RWPE1 (cell line): ENCODE data around the gene DOCK4.

Experiments
- CTCF ChIA-PET: fragments of 350-600 bp; sonication (Branson Sonifier 250); formaldehyde crosslinking; extraction: SDS; loops from one replicate; lab custom pipeline; 2021; lab: Yijun Ruan, JAX
- POLR2A ChIA-PET: fragments of 400-600 bp; formaldehyde crosslinking; extraction: SDS; loops from one replicate; lab custom pipeline; 2020; ENCODE audit warnings: antibody characterized with exemption; ENCODE audit not compliant: low non-redundant PET; lab: Yijun Ruan, JAX
- DNase-seq: peaks from one replicate; pipeline ENCODE4 v3.0.0; 2012; ENCODE audit warnings: low spot score
- H3K27ac ChIP-seq: fragments of 450-650 bp; 2 replicates; pipeline ENCODE4 v1.5.1; 2017
- CTCF ChIP-seq: fragments of 450-650 bp; conservative IDR thresholded peaks from 2 replicates; pipeline ENCODE4 v1.5.1; 2017; ENCODE audit warnings: low read depth, mild to moderate bottlenecking

Gene DOCK4

GRCh38 chr7:111796671-111797070, 409.5 kb downstream of the DOCK4 start:
- H3K27ac ChIP-seq: no peak overlapping the region
- ChIA-PET POLR2A (no interaction called here), CTCF (no interaction called here)
- no peak for DNase-seq
- TF ChIP-seq CTCF: no peak

- DNase-seq: no peak
- no peak overlapping the region for H3K27ac ChIP-seq
- TF ChIP-seq CTCF: no peak
- ChIA-PET CTCF (interaction anchor here (0.6 kb wide), 1 partner anchor 602 kb away, joined by 3 read pairs; no protein-coding TSS in a partner anchor), POLR2A (no interaction called here)
Observed at GRCh38 chr7:111789870-111790269, 416.3 kb downstream of the DOCK4 start.

- H3K27ac ChIP-seq: no peak overlapping the region
- DNase-seq: no peak
- ChIA-PET POLR2A (no interaction called here), CTCF (interaction anchor here (0.6 kb wide), 1 partner anchor 932 kb away, joined by 3 read pairs; no protein-coding TSS in a partner anchor)
- no peak for TF ChIP-seq CTCF
Observed at GRCh38 chr7:111789048-111789320, 417.2 kb downstream of the DOCK4 start.

GRCh38 chr7:111788286-111789047, 417.7 kb downstream of the DOCK4 start:
- DNase-seq: no peak
- H3K27ac ChIP-seq: no peak overlapping the region
- ChIA-PET POLR2A (no interaction called here), CTCF (interaction anchor here (0.6 kb wide), 1 partner anchor 933 kb away, joined by 3 read pairs; no protein-coding TSS in a partner anchor)
- TF ChIP-seq CTCF: no peak

- ChIA-PET CTCF (no interaction called here), POLR2A (no interaction called here)
- no peak overlapping the region for H3K27ac ChIP-seq
- TF ChIP-seq CTCF: no peak
- no peak for DNase-seq
Observed at GRCh38 chr7:111787741-111788140, 418.5 kb downstream of the DOCK4 start.

- no peak for TF ChIP-seq CTCF
- no peak overlapping the region for H3K27ac ChIP-seq
- ChIA-PET CTCF (no interaction called here), POLR2A (no interaction called here)
- DNase-seq: no peak
Observed at GRCh38 chr7:111787099-111787498, 419.1 kb downstream of the DOCK4 start.
